Mucosa of descending colon (tissue), 3 donors: ENCODE results near the gene VRK2. TPM values are rescaled to one million over a fixed set of nuclear protein-coding genes. Genes with fewer than 3 reads are reported as not detected.

Experiments used
- ATAC-seq: fragments of 200-7000 bp; cut with Tn5 transposase; one replicate; pipeline ENCODE4 v1.9.1; 2020; ENCODE audit warnings: mild to moderate bottlenecking, moderate library complexity
- DNase-seq, 3 donors: peaks; one replicate each; pipeline ENCODE4 v3.0.0-alpha.2; 2020
- H3K36me3 ChIP-seq: fragments of 200-600 bp; one replicate; pipeline ENCODE4 v1.8.0; 2021; ENCODE audit warnings: low read depth, mild to moderate bottlenecking
- H3K4me1 ChIP-seq: fragments of 200-600 bp; one replicate; pipeline ENCODE4 v1.8.0; 2021; ENCODE audit warnings: low read depth, mild to moderate bottlenecking
- H3K4me3 ChIP-seq: fragments of 200-600 bp; one replicate; pipeline ENCODE4 v1.8.0; 2021; ENCODE audit warnings: mild to moderate bottlenecking
- H3K9me3 ChIP-seq: fragments of 200-600 bp; one replicate; pipeline ENCODE4 v1.8.0; 2021; ENCODE audit warnings: mild to moderate bottlenecking
- intact Hi-C, 2 donors: fragments of 100-400 bp; cut with DNase I in 1 of 2; cut with micrococcal nuclease in 1 of 2; formaldehyde crosslinking; loops; one replicate each; pipeline versions ENCODE4 v1.11.0 to v1.11.1; 2022; cut with DNase I, micrococcal nuclease
- total RNA-seq, 3 donors: library from RNA; stranded (reverse); fragmentation: NEBNext Ultra II Directional in 2 of 3; extraction: Animal tissue kit (Norgen Biotek cat#: 25700) in 2 of 3; gene quantifications; one replicate each; pipeline versions ENCODE4 v1.2.1 to v1.2.4, GENCODE V29; 2021 to 2023
- TF ChIP-seq, protein P1 (sequence below): fragments of 200-600 bp; IDR thresholded peaks from one replicate; pipeline ENCODE4 v1.8.0; 2022; ENCODE audit warnings: antibody characterized with exemption, mild to moderate bottlenecking
- donor health status: DM: no; HTN: no; CAD: no; lungs with moderate emphysema.
- donor health status: DM: no; HTN: no; CAD: no.
- donor health status: DM: no; HTN: yes; CAD: no.

VRK2 gene
- total RNA-seq, 3 donors from 2014 or later: 20.3 to 24.0 (median 22.9) TPM

- Histone ChIP-seq H3K4me3 (no peak overlapping the region), H3K4me1 (peaks cover 10% of the 10 kb centered on the region), H3K36me3 (no peaks in the 10 kb centered on the region), H3K9me3 (no peaks in the 10 kb centered on the region)
- DNase-seq (peak; percentile 10 to 52 (median 27)), ATAC-seq (no peak)
- intact Hi-C loops: no loop called here
- TF ChIP-seq, protein P1, sequence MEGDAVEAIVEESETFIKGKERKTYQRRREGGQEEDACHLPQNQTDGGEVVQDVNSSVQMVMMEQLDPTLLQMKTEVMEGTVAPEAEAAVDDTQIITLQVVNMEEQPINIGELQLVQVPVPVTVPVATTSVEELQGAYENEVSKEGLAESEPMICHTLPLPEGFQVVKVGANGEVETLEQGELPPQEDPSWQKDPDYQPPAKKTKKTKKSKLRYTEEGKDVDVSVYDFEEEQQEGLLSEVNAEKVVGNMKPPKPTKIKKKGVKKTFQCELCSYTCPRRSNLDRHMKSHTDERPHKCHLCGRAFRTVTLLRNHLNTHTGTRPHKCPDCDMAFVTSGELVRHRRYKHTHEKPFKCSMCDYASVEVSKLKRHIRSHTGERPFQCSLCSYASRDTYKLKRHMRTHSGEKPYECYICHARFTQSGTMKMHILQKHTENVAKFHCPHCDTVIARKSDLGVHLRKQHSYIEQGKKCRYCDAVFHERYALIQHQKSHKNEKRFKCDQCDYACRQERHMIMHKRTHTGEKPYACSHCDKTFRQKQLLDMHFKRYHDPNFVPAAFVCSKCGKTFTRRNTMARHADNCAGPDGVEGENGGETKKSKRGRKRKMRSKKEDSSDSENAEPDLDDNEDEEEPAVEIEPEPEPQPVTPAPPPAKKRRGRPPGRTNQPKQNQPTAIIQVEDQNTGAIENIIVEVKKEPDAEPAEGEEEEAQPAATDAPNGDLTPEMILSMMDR: no peak
Observed at GRCh38 chr2:58045580-58046334, 849 bp upstream of the VRK2 start.

DNA sequence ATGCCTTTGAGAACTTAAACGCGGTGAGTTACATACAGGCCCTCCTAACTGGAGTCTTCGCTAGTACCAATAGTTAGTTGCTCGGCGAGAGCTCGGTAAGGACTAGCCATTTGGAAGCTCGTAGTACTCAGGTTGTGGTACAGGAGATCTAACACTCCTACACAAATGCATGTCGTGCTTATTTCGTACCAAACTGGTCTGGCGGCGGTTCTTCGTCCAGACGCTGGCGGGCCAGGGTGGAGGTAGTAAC is 346 bp upstream of the VRK2 start:
- peak; percentile 54 for ATAC-seq
- intact Hi-C loops: no loop called here

DNA sequence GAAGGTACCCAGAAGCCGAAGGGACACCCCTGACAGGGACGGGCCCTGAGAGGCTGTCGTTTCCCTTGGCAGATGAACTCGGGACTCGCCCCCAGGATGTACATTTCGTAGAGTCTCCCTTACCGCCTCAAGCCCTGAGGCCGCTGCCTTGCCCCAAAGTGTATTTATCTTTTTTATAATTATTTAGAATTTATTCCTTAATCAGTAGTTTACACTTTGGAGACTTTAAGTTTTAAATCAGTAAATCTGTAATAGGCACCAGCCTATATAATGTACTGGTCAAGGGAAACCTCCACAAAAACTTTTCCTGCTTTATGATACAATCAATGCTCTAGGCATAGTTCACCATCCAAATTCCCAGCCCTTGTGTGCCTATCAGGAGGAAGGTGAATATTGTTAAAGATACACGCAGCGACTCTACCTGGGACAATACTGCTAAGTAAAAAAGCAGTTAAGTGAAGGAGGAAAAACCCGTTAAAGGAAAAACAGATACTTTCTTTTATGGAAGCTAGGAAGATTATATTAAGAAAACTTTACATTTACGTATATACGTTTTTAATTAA is 848 bp downstream of the VRK2 start:
- Histone ChIP-seq H3K4me1 (peaks cover 10% of the 10 kb centered on the region), H3K9me3 (no peaks in the 10 kb centered on the region), H3K36me3 (no peaks in the 10 kb centered on the region), H3K4me3 (peak overlapping the region; percentile 64)
- TF ChIP-seq, protein P1: no peak
- no peak for DNase-seq
- ATAC-seq: peak; percentile 35
- intact Hi-C loops: no loop called here

More for the DNA sequence above, 346 bp upstream of the VRK2 start:
- DNase-seq: no peak
- Histone ChIP-seq H3K36me3 (no peaks in the 10 kb centered on the region), H3K4me1 (peaks cover 10% of the 10 kb centered on the region), H3K4me3 (peak overlapping the region; percentile 64), H3K9me3 (no peaks in the 10 kb centered on the region)
- TF ChIP-seq, protein P1: no peak

DNA sequence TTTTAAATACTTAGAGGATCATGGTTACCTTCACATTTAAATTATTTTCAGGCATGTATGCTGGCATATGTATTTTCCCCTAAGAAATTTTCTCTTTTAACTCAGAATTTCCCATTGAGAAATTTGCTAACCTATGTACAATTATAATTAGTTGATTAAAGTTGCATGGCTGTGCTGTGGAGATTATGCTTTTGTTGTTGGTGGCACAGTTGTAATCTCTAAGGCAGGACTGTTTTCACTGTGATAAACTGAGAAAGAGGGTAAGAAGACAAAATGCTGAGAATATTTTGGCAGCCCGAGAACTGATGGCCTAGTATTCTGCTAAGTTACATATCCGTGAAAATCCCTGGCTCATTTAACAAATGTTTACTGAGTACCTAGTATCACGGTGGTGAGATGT is 1.4 kb downstream of the VRK2 start:
- ATAC-seq (no peak), DNase-seq (no peak)
- TF ChIP-seq, protein P1: no peak
- Histone ChIP-seq H3K36me3 (no peaks in the 10 kb centered on the region), H3K4me3 (no peak overlapping the region), H3K4me1 (peaks cover 10% of the 10 kb centered on the region), H3K9me3 (no peaks in the 10 kb centered on the region)
- intact Hi-C loops: no loop called here

- intact Hi-C loops: no loop called here
- DNase-seq: no peak
- TF ChIP-seq, protein P1: no peak
- H3K4me3 ChIP-seq: no peak overlapping the region
- peaks cover 1% of the 10 kb centered on the region for H3K4me1 ChIP-seq
- ATAC-seq: no peak
- H3K9me3 ChIP-seq: no peaks in the 10 kb centered on the region
- no peaks in the 10 kb centered on the region for H3K36me3 ChIP-seq
Observed at GRCh38 chr2:58051445-58051844, 4.8 kb downstream of the VRK2 start.
